ENCODE measurements around the gene DTWD2. TPM values are rescaled to one million over a fixed set of nuclear protein-coding genes. Genes with fewer than 3 reads are reported as not detected.
"Not testable (repeated sequence)": the region's sequence is repeated elsewhere in the genome, so short reads cannot be mapped to it uniquely, and the experiment has no call there.

Gene DTWD2
- total RNA-seq, 1 donor from 2014 or later = 13.0 TPM

DNA sequence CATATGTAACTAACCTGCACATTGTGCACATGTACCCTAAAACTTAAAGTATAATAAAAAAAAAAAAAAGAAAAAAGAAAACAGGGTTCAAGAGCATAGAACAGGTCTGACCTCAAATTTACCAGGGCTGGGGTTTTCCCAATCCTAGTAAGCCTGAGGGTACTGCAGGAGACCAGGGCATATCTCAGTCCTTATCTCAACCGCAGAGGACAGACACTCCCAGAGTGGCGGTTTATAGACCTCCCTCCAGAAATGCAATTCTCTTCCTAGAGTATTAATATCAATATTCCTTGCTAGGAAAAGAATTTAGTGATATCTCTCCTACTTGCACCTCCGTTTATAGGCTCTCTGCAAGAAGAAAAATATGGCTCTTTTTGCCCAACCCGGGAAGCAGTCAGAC lies 136.6 kb downstream of the DTWD2 start:
- not testable (repeated sequence) for H3K9ac ChIP-seq (ENCODE audit: low read depth in 1 of 3, low read length in 3 of 3); H3K9me3 ChIP-seq (ENCODE audit: control insufficient read depth in 3 of 3, low read length in 3 of 3); H3K4me3 ChIP-seq (ENCODE audit: low read length in 3 of 3); H3K27ac ChIP-seq (ENCODE audit: low read depth, low read length); H3K4me1 ChIP-seq (ENCODE audit: control insufficient read depth in 3 of 3, insufficient read depth in 3 of 3, low read length in 3 of 3); H3K36me3 ChIP-seq (ENCODE audit: control insufficient read depth in 3 of 3, insufficient read depth in 3 of 3, low read length in 3 of 3); H3K27me3 ChIP-seq (ENCODE audit: control insufficient read depth in 3 of 3, insufficient read depth in 3 of 3, low read length in 3 of 3)

GRCh38 chr5:118849507-118849906 lies 138.8 kb downstream of the DTWD2 start:
- H3K4me3 ChIP-seq (ENCODE audit: low read length in 3 of 3); H3K4me1 ChIP-seq (ENCODE audit: control insufficient read depth in 3 of 3, insufficient read depth in 3 of 3, low read length in 3 of 3): not testable (repeated sequence)

DNA sequence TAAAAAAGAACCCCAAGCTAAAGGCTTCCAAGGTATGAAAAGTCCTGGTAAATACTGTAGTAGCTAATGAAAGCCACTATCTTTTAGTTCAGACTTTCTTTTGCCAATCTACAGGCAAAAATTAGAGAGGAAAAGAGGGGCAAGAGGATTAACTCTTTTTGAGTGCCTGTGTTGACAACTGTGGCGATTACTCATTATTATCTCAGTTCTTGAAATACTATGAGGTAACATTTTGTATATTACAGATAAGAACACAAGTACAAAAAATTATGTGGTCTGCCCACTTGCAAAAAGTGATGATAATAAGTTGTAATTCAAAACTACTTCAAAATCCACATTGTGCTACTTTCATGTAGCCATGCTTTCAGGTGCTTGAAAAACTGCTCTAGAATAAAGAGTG lies 144.0 kb downstream of the DTWD2 start:
- H3K4me3 ChIP-seq (ENCODE audit: low read length in 3 of 3) = no peak overlapping the region
- no peaks in the 10 kb centered on the region for H3K27me3 ChIP-seq (ENCODE audit: control insufficient read depth in 3 of 3, insufficient read depth in 3 of 3, low read length in 3 of 3)
- no peak overlapping the region for H3K9ac ChIP-seq (ENCODE audit: low read depth in 1 of 3, low read length in 3 of 3)
- H3K4me1 ChIP-seq (ENCODE audit: control insufficient read depth in 3 of 3, insufficient read depth in 3 of 3, low read length in 3 of 3) = no peaks in the 10 kb centered on the region
- no peak overlapping the region for H3K27ac ChIP-seq (ENCODE audit: low read depth, low read length)
- H3K9me3 ChIP-seq (ENCODE audit: control insufficient read depth in 3 of 3, low read length in 3 of 3) = no peaks in the 10 kb centered on the region
- no peaks in the 10 kb centered on the region for H3K36me3 ChIP-seq (ENCODE audit: control insufficient read depth in 3 of 3, insufficient read depth in 3 of 3, low read length in 3 of 3)

More at GRCh38 chr5:118849507-118849906, 138.8 kb downstream of the DTWD2 start:
- not testable (repeated sequence) for H3K27ac ChIP-seq (ENCODE audit: low read depth, low read length); H3K36me3 ChIP-seq (ENCODE audit: control insufficient read depth in 3 of 3, insufficient read depth in 3 of 3, low read length in 3 of 3); H3K9me3 ChIP-seq (ENCODE audit: control insufficient read depth in 3 of 3, low read length in 3 of 3); H3K9ac ChIP-seq (ENCODE audit: low read depth in 1 of 3, low read length in 3 of 3); H3K27me3 ChIP-seq (ENCODE audit: control insufficient read depth in 3 of 3, insufficient read depth in 3 of 3, low read length in 3 of 3)

GRCh38 chr5:118834710-118835109 lies 153.6 kb downstream of the DTWD2 start:
- no peaks in the 10 kb centered on the region for H3K9me3 ChIP-seq (ENCODE audit: control insufficient read depth in 3 of 3, low read length in 3 of 3)
- no peak overlapping the region for H3K27ac ChIP-seq (ENCODE audit: low read depth, low read length)
- H3K9ac ChIP-seq (ENCODE audit: low read depth in 1 of 3, low read length in 3 of 3) = no peak overlapping the region
- no peaks in the 10 kb centered on the region for H3K27me3 ChIP-seq (ENCODE audit: control insufficient read depth in 3 of 3, insufficient read depth in 3 of 3, low read length in 3 of 3)
- H3K4me1 ChIP-seq (ENCODE audit: control insufficient read depth in 3 of 3, insufficient read depth in 3 of 3, low read length in 3 of 3) = no peaks in the 10 kb centered on the region
- H3K4me3 ChIP-seq (ENCODE audit: low read length in 3 of 3) = no peak overlapping the region
- H3K36me3 ChIP-seq (ENCODE audit: control insufficient read depth in 3 of 3, insufficient read depth in 3 of 3, low read length in 3 of 3) = no peaks in the 10 kb centered on the region

DNA sequence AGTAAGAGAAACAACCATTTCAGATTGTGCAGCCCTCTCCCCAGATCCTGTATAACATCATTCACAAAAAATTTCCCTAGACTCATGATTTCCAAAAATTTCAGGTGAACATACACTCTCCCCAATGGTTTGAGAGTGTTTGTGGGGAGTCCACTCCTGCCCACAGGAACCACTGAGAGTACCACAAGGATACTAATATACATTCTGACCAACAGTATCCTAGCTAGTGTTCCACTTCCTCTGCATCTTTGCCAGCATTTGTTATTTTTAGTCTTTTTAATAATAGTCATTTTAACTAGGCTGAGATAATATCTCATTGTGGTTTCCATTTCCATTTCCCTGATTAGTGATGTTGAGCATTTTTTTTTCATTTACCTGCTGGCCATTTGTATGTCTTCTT lies 155.4 kb downstream of the DTWD2 start:
- Histone ChIP-seq H3K27ac (ENCODE audit: low read depth, low read length) (no peak overlapping the region), H3K36me3 (ENCODE audit: control insufficient read depth in 3 of 3, insufficient read depth in 3 of 3, low read length in 3 of 3) (no peaks in the 10 kb centered on the region), H3K9ac (ENCODE audit: low read depth in 1 of 3, low read length in 3 of 3) (no peak overlapping the region), H3K4me3 (ENCODE audit: low read length in 3 of 3) (no peak overlapping the region), H3K9me3 (ENCODE audit: control insufficient read depth in 3 of 3, low read length in 3 of 3) (no peaks in the 10 kb centered on the region), H3K27me3 (ENCODE audit: control insufficient read depth in 3 of 3, insufficient read depth in 3 of 3, low read length in 3 of 3) (no peaks in the 10 kb centered on the region), H3K4me1 (ENCODE audit: control insufficient read depth in 3 of 3, insufficient read depth in 3 of 3, low read length in 3 of 3) (no peaks in the 10 kb centered on the region)

DNA sequence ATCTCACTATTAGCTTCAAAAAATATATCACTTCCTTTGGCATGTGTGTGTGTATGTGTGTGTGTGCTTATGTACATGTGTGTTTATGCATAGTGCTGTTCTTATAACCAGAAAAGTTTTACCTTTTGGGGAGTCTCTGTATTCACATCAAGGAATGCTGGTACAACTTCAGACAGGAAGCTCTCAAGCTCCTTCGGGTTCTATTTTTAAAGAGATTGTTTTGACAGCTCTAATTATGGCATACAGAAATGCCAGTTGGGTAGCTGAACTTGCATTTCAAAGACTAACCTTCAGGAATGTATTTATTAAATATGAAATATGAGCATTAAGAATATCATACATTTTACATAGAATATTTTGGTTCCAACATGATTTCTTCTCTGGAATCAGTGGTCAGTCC lies 163.1 kb downstream of the DTWD2 start:
- H3K27me3 ChIP-seq (ENCODE audit: control insufficient read depth in 3 of 3, insufficient read depth in 3 of 3, low read length in 3 of 3) = no peaks in the 10 kb centered on the region
- no peaks in the 10 kb centered on the region for H3K9me3 ChIP-seq (ENCODE audit: control insufficient read depth in 3 of 3, low read length in 3 of 3)
- no peak overlapping the region for H3K27ac ChIP-seq (ENCODE audit: low read depth, low read length)
- no peak overlapping the region for H3K9ac ChIP-seq (ENCODE audit: low read depth in 1 of 3, low read length in 3 of 3)
- H3K4me3 ChIP-seq (ENCODE audit: low read length in 3 of 3) = no peak overlapping the region
- no peaks in the 10 kb centered on the region for H3K4me1 ChIP-seq (ENCODE audit: control insufficient read depth in 3 of 3, insufficient read depth in 3 of 3, low read length in 3 of 3)
- H3K36me3 ChIP-seq (ENCODE audit: control insufficient read depth in 3 of 3, insufficient read depth in 3 of 3, low read length in 3 of 3) = no peaks in the 10 kb centered on the region

GRCh38 chr5:118818604-118819003 lies 169.7 kb downstream of the DTWD2 start:
- Histone ChIP-seq H3K4me3 (ENCODE audit: low read length in 3 of 3) (no peak overlapping the region), H3K4me1 (ENCODE audit: control insufficient read depth in 3 of 3, insufficient read depth in 3 of 3, low read length in 3 of 3) (no peaks in the 10 kb centered on the region), H3K27me3 (ENCODE audit: control insufficient read depth in 3 of 3, insufficient read depth in 3 of 3, low read length in 3 of 3) (no peaks in the 10 kb centered on the region), H3K9me3 (ENCODE audit: control insufficient read depth in 3 of 3, low read length in 3 of 3) (peaks cover 0 to 2% (median 0%) of the 10 kb centered on the region in 3 donors), H3K36me3 (ENCODE audit: control insufficient read depth in 3 of 3, insufficient read depth in 3 of 3, low read length in 3 of 3) (no peaks in the 10 kb centered on the region), H3K9ac (ENCODE audit: low read depth in 1 of 3, low read length in 3 of 3) (no peak overlapping the region), H3K27ac (ENCODE audit: low read depth, low read length) (no peak overlapping the region)

DNA sequence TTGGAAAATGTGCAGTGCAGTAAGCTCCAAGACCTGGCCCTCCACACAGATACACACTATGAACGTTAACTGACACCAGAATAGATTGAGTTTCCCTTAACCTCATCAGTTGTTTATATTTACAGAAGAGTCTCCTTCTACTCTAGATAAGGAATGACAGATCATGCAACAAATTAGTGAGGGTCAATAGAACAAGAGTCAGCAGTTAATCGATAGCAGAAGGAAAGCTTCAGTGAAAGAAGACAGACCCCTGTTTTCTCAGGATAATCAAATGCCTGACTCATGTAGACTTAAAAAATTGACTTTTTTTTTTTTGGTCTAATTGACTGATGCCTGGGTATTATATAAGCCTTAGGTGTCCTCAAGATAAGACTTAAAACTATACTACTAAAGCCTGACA lies 179.9 kb downstream of the DTWD2 start:
- no peak overlapping the region for H3K9ac ChIP-seq (ENCODE audit: low read depth in 1 of 3, low read length in 3 of 3)

DNA sequence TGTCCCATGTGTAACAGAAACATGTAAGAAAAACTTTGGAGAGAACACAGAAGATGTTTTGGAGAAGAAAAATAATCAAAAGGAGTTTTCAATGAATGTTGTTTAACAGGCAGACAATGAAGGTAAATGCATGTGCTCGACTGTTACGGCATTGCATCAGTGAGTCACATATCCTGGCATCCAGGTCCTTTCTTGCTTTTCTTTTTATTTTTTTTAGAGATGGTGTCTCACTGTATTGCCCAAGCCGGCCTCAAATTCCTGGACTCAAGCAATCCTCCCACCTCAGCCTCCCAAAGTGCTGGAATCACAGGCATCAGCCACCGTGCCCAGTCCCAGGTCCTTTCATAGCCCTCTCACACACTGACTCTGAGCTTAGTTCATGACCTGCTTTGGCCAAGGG lies 181.8 kb downstream of the DTWD2 start:
- Histone ChIP-seq H3K27ac (ENCODE audit: low read depth, low read length) (no peak overlapping the region), H3K4me1 (ENCODE audit: control insufficient read depth in 3 of 3, insufficient read depth in 3 of 3, low read length in 3 of 3) (no peaks in the 10 kb centered on the region), H3K4me3 (ENCODE audit: low read length in 3 of 3) (no peak overlapping the region), H3K36me3 (ENCODE audit: control insufficient read depth in 3 of 3, insufficient read depth in 3 of 3, low read length in 3 of 3) (no peaks in the 10 kb centered on the region), H3K9me3 (ENCODE audit: control insufficient read depth in 3 of 3, low read length in 3 of 3) (no peaks in the 10 kb centered on the region), H3K9ac (ENCODE audit: low read depth in 1 of 3, low read length in 3 of 3) (no peak overlapping the region), H3K27me3 (ENCODE audit: control insufficient read depth in 3 of 3, insufficient read depth in 3 of 3, low read length in 3 of 3) (no peaks in the 10 kb centered on the region)

More for the DNA sequence above, 179.9 kb downstream of the DTWD2 start:
- Histone ChIP-seq H3K36me3 (ENCODE audit: control insufficient read depth in 3 of 3, insufficient read depth in 3 of 3, low read length in 3 of 3) (no peaks in the 10 kb centered on the region), H3K9me3 (ENCODE audit: control insufficient read depth in 3 of 3, low read length in 3 of 3) (no peaks in the 10 kb centered on the region), H3K4me3 (ENCODE audit: low read length in 3 of 3) (no peak overlapping the region), H3K27me3 (ENCODE audit: control insufficient read depth in 3 of 3, insufficient read depth in 3 of 3, low read length in 3 of 3) (no peaks in the 10 kb centered on the region), H3K27ac (ENCODE audit: low read depth, low read length) (no peak overlapping the region), H3K4me1 (ENCODE audit: control insufficient read depth in 3 of 3, insufficient read depth in 3 of 3, low read length in 3 of 3) (no peaks in the 10 kb centered on the region)

- H3K27ac ChIP-seq (ENCODE audit: low read depth, low read length) = no peak overlapping the region
- H3K36me3 ChIP-seq (ENCODE audit: control insufficient read depth in 3 of 3, insufficient read depth in 3 of 3, low read length in 3 of 3) = no peaks in the 10 kb centered on the region
- H3K4me3 ChIP-seq (ENCODE audit: low read length in 3 of 3) = no peak overlapping the region
- H3K9me3 ChIP-seq (ENCODE audit: control insufficient read depth in 3 of 3, low read length in 3 of 3) = no peaks in the 10 kb centered on the region
- H3K27me3 ChIP-seq (ENCODE audit: control insufficient read depth in 3 of 3, insufficient read depth in 3 of 3, low read length in 3 of 3) = no peaks in the 10 kb centered on the region
- H3K4me1 ChIP-seq (ENCODE audit: control insufficient read depth in 3 of 3, insufficient read depth in 3 of 3, low read length in 3 of 3) = no peaks in the 10 kb centered on the region
- H3K9ac ChIP-seq (ENCODE audit: low read depth in 1 of 3, low read length in 3 of 3) = no peak overlapping the region
Measured at GRCh38 chr5:118802335-118802734, 186.0 kb downstream of the DTWD2 start.

- Histone ChIP-seq H3K4me3 (ENCODE audit: low read length in 3 of 3) (no peak overlapping the region), H3K9ac (ENCODE audit: low read depth in 1 of 3, low read length in 3 of 3) (no peak overlapping the region), H3K36me3 (ENCODE audit: control insufficient read depth in 3 of 3, insufficient read depth in 3 of 3, low read length in 3 of 3) (no peaks in the 10 kb centered on the region), H3K27ac (ENCODE audit: low read depth, low read length) (no peak overlapping the region), H3K4me1 (ENCODE audit: control insufficient read depth in 3 of 3, insufficient read depth in 3 of 3, low read length in 3 of 3) (peaks cover 0 to 5% (median 0%) of the 10 kb centered on the region in 3 donors), H3K27me3 (ENCODE audit: control insufficient read depth in 3 of 3, insufficient read depth in 3 of 3, low read length in 3 of 3) (no peaks in the 10 kb centered on the region), H3K9me3 (ENCODE audit: control insufficient read depth in 3 of 3, low read length in 3 of 3) (no peaks in the 10 kb centered on the region)
Measured at GRCh38 chr5:118796081-118796480, 192.3 kb downstream of the DTWD2 start.
